Gastroesophageal sphincter (tissue), 4 donors: ENCODE results near the gene STK32C. TPM values are rescaled to one million over a fixed set of nuclear protein-coding genes. Genes with fewer than 3 reads are reported as not detected.

Source experiments
- ATAC-seq: fragments of 150-250 bp; one replicate; pipeline ENCODE4 v1.9.1; 2016; ENCODE audit warnings: mild to moderate bottlenecking, moderate library complexity
- H3K27ac ChIP-seq, 4 donors: fragments of 200-600 bp; sonication (generic) in 3 of 4; 1 replicate in 3 of 4; 2 replicates in 1 of 4; pipeline ENCODE4 v1.5.1; 2016 to 2019
- H3K27me3 ChIP-seq: fragments of 200-600 bp; sonication (generic); one replicate; pipeline ENCODE4 v1.5.1; 2019
- H3K36me3 ChIP-seq, 2 donors: fragments of 200-600 bp; sonication (generic); one replicate each; pipeline ENCODE4 v1.5.1; 2019; ENCODE audit warnings: control low read depth in 1 of 2
- H3K4me1 ChIP-seq, 3 donors: fragments of 200-600 bp; sonication (generic); 1 replicate in 2 of 3; 2 replicates in 1 of 3; pipeline ENCODE4 v1.5.1; 2016 to 2019; ENCODE audit warnings: control low read depth in 2 of 3
- H3K4me3 ChIP-seq, 2 donors: fragments of 200-600 bp; sonication (generic); one replicate each; pipeline ENCODE4 v1.5.1; 2019; ENCODE audit warnings: mild to moderate bottlenecking in 1 of 2, moderate library complexity in 1 of 2
- H3K9me3 ChIP-seq, 3 donors: fragments of 200-600 bp; sonication (generic); one replicate each; pipeline ENCODE4 v1.5.1; 2017 to 2019; ENCODE audit warnings: control low read depth in 2 of 3
- EP300 ChIP-seq: sonication (generic); formaldehyde crosslinking; IDR thresholded peaks from one replicate; pipeline ENCODE4 v1.6.1; 2017; ENCODE audit warnings: antibody characterized with exemption, mild to moderate bottlenecking
- POLR2A ChIP-seq, 2 donors: fragments of 450-650 bp; IDR thresholded peaks; one replicate each; pipeline ENCODE4 v1.6.1; 2017; ENCODE audit warnings: antibody characterized with exemption in 2 of 2, mild to moderate bottlenecking in 2 of 2, moderate library complexity in 1 of 2
- POLR2AphosphoS5 ChIP-seq: sonication (generic); formaldehyde crosslinking; IDR thresholded peaks from one replicate; pipeline ENCODE4 v1.6.1; 2017; ENCODE audit warnings: antibody characterized with exemption
- WGBS, 2 donors: methylation state at CpG; one replicate each; pipeline ENCODE4 v1.1.5; 2018; ENCODE audit warnings: low coverage in 1 of 2; 5-methylcytosine and 5-hydroxymethylcytosine counted together
- total RNA-seq, 4 donors: library from RNA; depleted of rRNA; stranded (reverse); fragments of >200 nt; gene quantifications; one replicate each; pipeline ENCODE4 v1.1.0, GENCODE V29; 2016
- TF ChIP-seq, protein P1 (sequence below), 4 experiments: fragments of 200-600 bp in 2 of 4; fragments of 450-650 bp in 2 of 4; sonication (generic) in 1 of 4; IDR thresholded peaks; one replicate each; pipeline ENCODE4 v1.5.1; 2017 to 2019; ENCODE audit warnings: antibody characterized with exemption in 4 of 4, mild to moderate bottlenecking in 2 of 4, moderate library complexity in 2 of 4

Gene STK32C
- total RNA-seq, 4 donors from 2014 or later, result 3.8 to 13.0 (median 5.1) TPM

DNA sequence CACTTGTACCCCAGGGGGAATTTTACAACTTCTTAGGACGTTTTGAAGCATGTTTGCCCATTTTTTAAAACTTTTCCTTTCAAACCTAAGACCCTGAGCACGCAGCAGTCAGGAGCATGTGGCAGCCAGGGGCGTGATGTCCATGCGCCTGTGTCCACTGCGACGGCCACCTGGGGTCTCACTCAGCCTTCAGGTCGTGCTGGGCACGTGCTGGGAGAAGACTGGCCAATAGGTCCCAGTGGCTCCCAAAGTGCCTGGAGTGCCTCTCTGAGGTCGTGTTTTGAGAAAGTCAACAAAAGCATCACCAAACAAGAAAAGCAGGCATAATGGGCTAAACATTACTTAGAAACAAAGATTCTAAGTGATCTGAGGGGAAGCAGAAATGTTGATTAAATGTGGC is 39.1 kb upstream of the STK32C start:
- ATAC-seq, result no peak
- no peaks in the 10 kb centered on the region for H3K27me3 ChIP-seq
- no peaks in the 10 kb centered on the region for H3K9me3 ChIP-seq
- no peak overlapping the region for H3K4me3 ChIP-seq
- TF ChIP-seq POLR2A (IDR thresholded peaks at IDR 0.05) (no peak), POLR2AphosphoS5 (no peak), EP300 (no peak)
- TF ChIP-seq, protein P1, sequence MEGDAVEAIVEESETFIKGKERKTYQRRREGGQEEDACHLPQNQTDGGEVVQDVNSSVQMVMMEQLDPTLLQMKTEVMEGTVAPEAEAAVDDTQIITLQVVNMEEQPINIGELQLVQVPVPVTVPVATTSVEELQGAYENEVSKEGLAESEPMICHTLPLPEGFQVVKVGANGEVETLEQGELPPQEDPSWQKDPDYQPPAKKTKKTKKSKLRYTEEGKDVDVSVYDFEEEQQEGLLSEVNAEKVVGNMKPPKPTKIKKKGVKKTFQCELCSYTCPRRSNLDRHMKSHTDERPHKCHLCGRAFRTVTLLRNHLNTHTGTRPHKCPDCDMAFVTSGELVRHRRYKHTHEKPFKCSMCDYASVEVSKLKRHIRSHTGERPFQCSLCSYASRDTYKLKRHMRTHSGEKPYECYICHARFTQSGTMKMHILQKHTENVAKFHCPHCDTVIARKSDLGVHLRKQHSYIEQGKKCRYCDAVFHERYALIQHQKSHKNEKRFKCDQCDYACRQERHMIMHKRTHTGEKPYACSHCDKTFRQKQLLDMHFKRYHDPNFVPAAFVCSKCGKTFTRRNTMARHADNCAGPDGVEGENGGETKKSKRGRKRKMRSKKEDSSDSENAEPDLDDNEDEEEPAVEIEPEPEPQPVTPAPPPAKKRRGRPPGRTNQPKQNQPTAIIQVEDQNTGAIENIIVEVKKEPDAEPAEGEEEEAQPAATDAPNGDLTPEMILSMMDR (IDR thresholded peaks at IDR 0.05), result no peak
- H3K4me1 ChIP-seq, result no peaks in the 10 kb centered on the region
- H3K27ac ChIP-seq, result no peak overlapping the region
- H3K36me3 ChIP-seq, result peaks cover 0 to 73% of the 10 kb centered on the region in 2 donors
- 85% methylated on average over 6 of the region's 9 CpGs; no CpG with 5 or more reads in 1 of the 2 donors for WGBS, 2 donors

DNA sequence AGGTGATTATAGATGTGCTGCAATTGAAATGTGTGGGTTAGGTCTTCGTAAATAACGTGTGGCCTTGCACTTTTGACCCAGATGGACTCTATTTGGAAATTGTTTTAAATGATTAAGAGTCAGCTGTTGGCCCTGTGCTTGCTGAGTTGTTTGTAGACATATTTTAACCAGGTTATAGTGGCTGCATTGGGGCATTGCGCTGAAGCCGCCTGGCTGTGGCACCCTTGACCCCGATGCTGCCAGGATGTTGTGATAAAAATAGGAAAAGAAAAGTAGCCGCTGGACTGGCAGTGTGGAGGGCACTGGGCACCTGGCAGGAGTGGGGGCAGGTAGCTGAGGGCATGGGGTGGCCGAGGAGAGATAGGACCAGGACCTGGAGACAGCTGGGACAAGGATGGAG is 37.6 kb upstream of the STK32C start:
- ATAC-seq, result no peak
- H3K36me3 ChIP-seq, result peaks cover 0 to 70% of the 10 kb centered on the region in 2 donors
- no peak overlapping the region for H3K27ac ChIP-seq
- no peaks in the 10 kb centered on the region for H3K9me3 ChIP-seq
- no peaks in the 10 kb centered on the region for H3K27me3 ChIP-seq
- TF ChIP-seq POLR2AphosphoS5, result no peak
- TF ChIP-seq, protein P1 (IDR thresholded peaks at IDR 0.05), result no peak
- TF ChIP-seq POLR2A (IDR thresholded peaks at IDR 0.05), result no peak
- no peak for TF ChIP-seq EP300
- H3K4me3 ChIP-seq, result no peak overlapping the region
- no peaks in the 10 kb centered on the region for H3K4me1 ChIP-seq
- WGBS, 2 donors, result 80 to 93% methylated on average over 1 to 7 of the region's 7 CpGs

DNA sequence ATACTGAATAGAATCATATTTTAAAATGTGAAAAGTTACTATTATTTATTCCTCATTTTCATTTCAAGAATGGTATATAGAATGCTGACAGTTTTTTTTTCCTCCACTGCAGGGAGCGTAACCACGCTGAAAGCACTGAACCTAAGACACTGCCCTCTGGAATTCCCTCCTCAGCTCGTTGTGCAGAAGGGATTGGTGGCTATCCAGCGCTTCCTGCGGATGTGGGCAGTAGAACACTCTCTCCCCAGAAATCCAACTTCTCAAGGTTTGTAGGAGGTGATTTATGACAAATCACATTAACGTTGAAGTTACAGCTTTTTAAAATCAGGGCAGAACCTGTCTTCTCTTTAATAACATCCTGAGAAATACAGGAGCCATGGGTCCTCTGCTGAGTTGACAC is 36.6 kb upstream of the STK32C start:
- no peak overlapping the region for H3K4me3 ChIP-seq
- no peak overlapping the region for H3K27ac ChIP-seq
- no peak for ATAC-seq
- H3K9me3 ChIP-seq, result no peaks in the 10 kb centered on the region
- no peaks in the 10 kb centered on the region for H3K27me3 ChIP-seq
- H3K36me3 ChIP-seq, result peaks cover 0 to 74% of the 10 kb centered on the region in 2 donors
- whole genome bisulfite sequencing, 2 donors, result 79 to 82% methylated on average over 6 of the region's 6 CpGs
- TF ChIP-seq, protein P1 (IDR thresholded peaks at IDR 0.05), result no peak
- TF ChIP-seq POLR2A (IDR thresholded peaks at IDR 0.05) (no peak), EP300 (no peak), POLR2AphosphoS5 (no peak)
- no peaks in the 10 kb centered on the region for H3K4me1 ChIP-seq

DNA sequence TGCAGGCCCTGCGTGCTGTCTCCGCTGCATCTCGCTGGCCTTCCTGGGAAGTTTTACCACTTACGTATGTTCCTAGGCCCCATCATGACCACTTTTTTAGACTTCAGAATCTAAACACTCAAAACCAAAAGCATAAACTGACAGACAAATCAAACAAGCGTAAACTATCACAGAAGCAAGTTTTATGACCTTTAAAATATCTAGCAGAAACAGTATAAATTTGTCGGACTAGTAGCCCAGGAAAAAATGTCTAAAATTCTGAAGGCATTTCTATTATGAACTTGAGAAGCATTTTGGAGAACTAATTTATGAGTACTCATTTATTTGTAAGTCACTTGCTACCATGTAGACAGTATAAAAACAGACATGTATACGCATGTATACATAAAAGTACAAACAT is 34.8 kb upstream of the STK32C start:
- peaks cover 0 to 74% of the 10 kb centered on the region in 2 donors for H3K36me3 ChIP-seq
- H3K27ac ChIP-seq, result no peak overlapping the region
- H3K4me1 ChIP-seq, result no peaks in the 10 kb centered on the region
- no peak overlapping the region for H3K4me3 ChIP-seq
- ATAC-seq, result no peak
- H3K9me3 ChIP-seq, result no peaks in the 10 kb centered on the region
- no peaks in the 10 kb centered on the region for H3K27me3 ChIP-seq
- 87 to 89% methylated on average over 7 of the region's 7 CpGs for WGBS, 2 donors
- TF ChIP-seq EP300 (no peak), POLR2AphosphoS5 (no peak), POLR2A (IDR thresholded peaks at IDR 0.05) (no peak)
- TF ChIP-seq, protein P1 (IDR thresholded peaks at IDR 0.05), result no peak

DNA sequence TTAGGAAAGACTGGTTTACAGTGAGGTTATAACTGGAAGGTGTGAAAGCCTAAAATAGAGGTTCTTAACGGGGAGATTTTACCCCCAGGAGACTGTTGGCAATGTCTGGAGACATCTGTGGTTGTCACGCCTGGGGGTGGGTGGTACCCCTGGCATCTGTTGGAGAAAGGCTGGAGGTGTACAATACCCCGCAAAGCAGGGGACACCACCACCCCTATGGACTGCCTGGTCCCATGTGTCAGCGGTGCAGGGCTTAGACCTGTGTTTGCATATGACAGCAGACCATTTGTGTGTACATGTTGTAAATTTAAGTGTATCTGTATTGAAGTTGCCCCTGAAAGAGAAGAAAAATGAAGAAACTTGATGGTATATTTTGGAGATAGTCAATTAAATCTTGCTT is 34.0 kb upstream of the STK32C start:
- H3K4me3 ChIP-seq, result no peak overlapping the region
- H3K4me1 ChIP-seq, result no peaks in the 10 kb centered on the region
- peaks cover 0 to 78% of the 10 kb centered on the region in 2 donors for H3K36me3 ChIP-seq
- no peaks in the 10 kb centered on the region for H3K9me3 ChIP-seq
- ATAC-seq, result no peak
- WGBS, 2 donors, result 95 to 100% methylated on average over 2 to 4 of the region's 4 CpGs
- no peak overlapping the region for H3K27ac ChIP-seq
- no peaks in the 10 kb centered on the region for H3K27me3 ChIP-seq
- TF ChIP-seq, protein P1 (IDR thresholded peaks at IDR 0.05), result no peak
- no peak for TF ChIP-seq POLR2AphosphoS5
- no peak for TF ChIP-seq EP300
- TF ChIP-seq POLR2A (IDR thresholded peaks at IDR 0.05), result no peak
